ENCODE data around the gene H2BK1.

The H2BK1 gene

GRCh38 chr7:151232917-151233701 is 22.8 kb upstream of the H2BK1 start:
- DNase-seq (ENCODE audit: low read depth in 3 of 3), result peak in 2 of 3 donors; percentile 60 to 75

- DNase-seq (ENCODE audit: low read depth in 3 of 3), result peak; percentile 78 to 87 (median 81)
Measured at GRCh38 chr7:151232091-151232916, 22.0 kb upstream of the H2BK1 start, which contains the start of gene CHPF2. CHPF2 (plus strand) TSS chr7:151232483; CDS start chr7:151234012, 1,529 bp downstream.

- DNase-seq (ENCODE audit: low read depth in 3 of 3), result no peak
Measured at GRCh38 chr7:151231080-151231479, 20.8 kb upstream of the H2BK1 start.

GRCh38 chr7:151229249-151229648 is 19.0 kb upstream of the H2BK1 start:
- no peak for DNase-seq (ENCODE audit: low read depth in 3 of 3)

GRCh38 chr7:151228024-151228866 is 18.0 kb upstream of the H2BK1 start:
- DNase-seq (ENCODE audit: low read depth in 3 of 3), result no peak

GRCh38 chr7:151226875-151227782 is 16.8 kb upstream of the H2BK1 start, which contains the start of gene ABCF2:
ABCF2 (minus strand) TSS chr7:151227205; CDS start chr7:151226458, 747 bp downstream.
- DNase-seq (ENCODE audit: low read depth in 3 of 3), result peak; percentile 96 to 98 (median 97)

GRCh38 chr7:151226560-151226874 is 16.2 kb upstream of the H2BK1 start:
- DNase-seq (ENCODE audit: low read depth in 3 of 3), result no peak

- DNase-seq (ENCODE audit: low read depth in 3 of 3), result no peak
Measured at GRCh38 chr7:151225948-151226510, 15.7 kb upstream of the H2BK1 start.

GRCh38 chr7:151223728-151224127 is 13.4 kb upstream of the H2BK1 start:
- no peak for DNase-seq (ENCODE audit: low read depth in 3 of 3)

GRCh38 chr7:151218170-151218569 is 7.9 kb upstream of the H2BK1 start:
- DNase-seq (ENCODE audit: low read depth in 3 of 3), result no peak

- no peak for DNase-seq (ENCODE audit: low read depth in 3 of 3)
Measured at GRCh38 chr7:151215396-151215795, 5.1 kb upstream of the H2BK1 start.

- no peak for DNase-seq (ENCODE audit: low read depth in 3 of 3)
Measured at GRCh38 chr7:151213826-151214225, 3.5 kb upstream of the H2BK1 start.

GRCh38 chr7:151212626-151213025 is 2.3 kb upstream of the H2BK1 start:
- no peak for DNase-seq (ENCODE audit: low read depth in 3 of 3)

GRCh38 chr7:151211155-151211772 is 976 bp upstream of the H2BK1 start:
- no peak for DNase-seq (ENCODE audit: low read depth in 3 of 3)

- DNase-seq (ENCODE audit: low read depth in 3 of 3), result no peak
Measured at GRCh38 chr7:151209588-151209987, 700 bp downstream of the H2BK1 start.

GRCh38 chr7:151208253-151208862 is 1.9 kb downstream of the H2BK1 start:
- DNase-seq (ENCODE audit: low read depth in 3 of 3), result no peak

- no peak for DNase-seq (ENCODE audit: low read depth in 3 of 3)
Measured at GRCh38 chr7:151207804-151208203, 2.5 kb downstream of the H2BK1 start.

- DNase-seq (ENCODE audit: low read depth in 3 of 3), result no peak
Measured at GRCh38 chr7:151207315-151207714, 3.0 kb downstream of the H2BK1 start.

- no peak for DNase-seq (ENCODE audit: low read depth in 3 of 3)
Measured at GRCh38 chr7:151206914-151207313, 3.4 kb downstream of the H2BK1 start.

GRCh38 chr7:151205730-151206129 is 4.6 kb downstream of the H2BK1 start:
- DNase-seq (ENCODE audit: low read depth in 3 of 3), result no peak

All from stimulated activated CD4-positive, alpha-beta T cell treated with anti-CD3 and anti-CD28 coated beads, TNF-alpha, amount 100 ng/mL, for 48 hours (primary cell).